Urinary bladder (tissue), 4 donors: ENCODE data around the gene ETF1. TPM values are rescaled to one million over a fixed set of nuclear protein-coding genes. Genes with fewer than 3 reads are reported as not detected.
"Not testable (repeated sequence)": the region's sequence is repeated elsewhere in the genome, so short reads cannot be mapped to it uniquely, and the experiment has no call there.

Experiments
- DNase-seq: peaks from one replicate; pipeline ENCODE4 v3.0.0-alpha.2; 2015; ENCODE audit errors: extremely low spot score
- H3K27ac ChIP-seq: one replicate; pipeline ENCODE4 v1.5.1; 2013; ENCODE audit warnings: low read depth, mild to moderate bottlenecking, moderate library complexity
- H3K36me3 ChIP-seq: one replicate; pipeline ENCODE4 v1.6.1; 2013; ENCODE audit warnings: mild to moderate bottlenecking, moderate library complexity; ENCODE audit not compliant: insufficient read depth
- H3K4me1 ChIP-seq: one replicate; pipeline ENCODE4 v1.6.1; 2013; ENCODE audit warnings: mild to moderate bottlenecking, moderate library complexity; ENCODE audit not compliant: insufficient read depth
- H3K4me3 ChIP-seq: one replicate; pipeline ENCODE4 v1.5.1; 2013; ENCODE audit warnings: low read depth, low read length
- WGBS: extraction: QIAGEN DNeasy Blood & Tissue Kit; methylation state at CpG from one replicate; pipeline ENCODE4 v1.1.7; 2013; 5-methylcytosine and 5-hydroxymethylcytosine counted together
- polyA plus RNA-seq: library from polyadenylated mRNA; stranded (reverse); fragments of 200-250 nt; gene quantifications from one replicate; pipeline ENCODE4 v1.2.3, GENCODE V29; 2013
- total RNA-seq: library from RNA; depleted of rRNA; stranded (reverse); fragments of >200 nt; gene quantifications from one replicate; pipeline ENCODE4 v1.2.3, GENCODE V29; 2014
- donor health status: healthy with polysubstance abuse.
- donor health status: healthy.

ETF1 gene
- total and polyA plus RNA-seq, 2 donors, result 62.0 to 66.3 TPM

DNA sequence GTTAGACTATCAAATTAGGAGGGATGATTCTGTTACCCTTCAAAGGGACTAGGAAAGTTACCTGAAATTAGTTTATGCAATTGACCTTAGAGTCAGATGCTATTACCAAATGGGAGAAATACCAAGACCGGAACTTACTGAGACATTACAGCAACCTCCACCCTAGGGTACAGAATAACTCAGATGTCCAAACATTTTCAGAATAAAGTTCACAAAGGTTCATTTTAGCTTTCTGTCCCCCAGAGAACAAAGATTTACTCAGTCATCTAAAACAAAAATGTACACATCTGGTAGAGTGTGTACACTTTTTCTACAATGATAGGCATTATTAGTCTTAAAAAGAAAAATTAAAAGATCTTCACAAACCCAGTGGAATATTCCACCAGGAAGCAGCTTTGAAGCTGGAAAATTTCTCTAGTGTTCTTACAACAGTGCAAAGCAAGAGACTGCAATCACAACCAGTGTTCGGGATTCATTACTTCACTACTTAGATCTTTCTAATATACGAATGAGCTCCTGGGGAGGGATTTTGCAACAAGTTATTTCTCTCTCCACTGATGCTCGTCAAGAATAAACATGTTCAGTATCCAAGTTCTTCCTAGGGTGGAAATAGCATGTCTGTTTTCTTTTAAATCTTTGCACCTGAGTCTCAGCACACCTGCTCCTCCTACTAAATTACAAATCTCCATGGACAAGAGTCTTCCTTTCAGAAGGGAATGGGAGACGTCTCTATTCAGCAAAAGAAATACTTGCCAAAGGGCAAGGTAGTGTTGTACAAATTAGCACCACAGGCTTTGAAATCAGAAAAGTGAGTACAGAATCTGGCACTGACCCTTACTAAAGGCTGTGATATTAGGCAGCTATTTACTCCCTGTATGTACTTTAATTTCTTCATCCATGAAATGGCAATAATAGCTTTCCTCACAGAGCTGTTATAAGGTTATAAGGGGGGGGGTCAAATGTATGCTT lies 8.8 kb downstream of the ETF1 start:
- Histone ChIP-seq H3K4me1 (no peaks in the 10 kb centered on the region), H3K4me3 (no peak overlapping the region), H3K27ac (no peak overlapping the region), H3K36me3 (no peaks in the 10 kb centered on the region)
- no peak for DNase-seq
- 86% methylated on average over 5 of the region's 5 CpGs for WGBS

DNA sequence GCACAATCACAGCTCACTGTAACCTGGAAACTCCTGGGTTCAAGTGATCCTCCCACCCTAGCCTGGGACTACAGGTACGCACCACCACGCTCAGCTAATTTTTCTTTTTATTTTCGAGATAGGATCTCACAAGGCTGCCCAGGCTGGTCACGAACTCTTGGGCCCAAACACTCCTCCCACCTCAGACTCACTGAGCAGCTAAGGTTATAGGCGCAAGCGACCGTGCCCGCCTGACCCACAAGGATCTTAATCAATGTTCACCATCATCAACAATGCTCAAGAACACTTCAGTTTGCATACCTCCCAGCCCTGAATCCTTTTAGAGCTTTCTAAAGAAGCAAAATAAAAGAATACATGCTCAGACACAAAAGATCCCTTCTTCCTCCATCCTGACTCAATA lies 13.2 kb downstream of the ETF1 start:
- H3K36me3 ChIP-seq, result no peaks in the 10 kb centered on the region
- H3K4me1 ChIP-seq, result no peaks in the 10 kb centered on the region
- no peak overlapping the region for H3K4me3 ChIP-seq
- no peak for DNase-seq
- H3K27ac ChIP-seq, result no peak overlapping the region
- WGBS, result 92% methylated on average over 8 of the region's 8 CpGs

DNA sequence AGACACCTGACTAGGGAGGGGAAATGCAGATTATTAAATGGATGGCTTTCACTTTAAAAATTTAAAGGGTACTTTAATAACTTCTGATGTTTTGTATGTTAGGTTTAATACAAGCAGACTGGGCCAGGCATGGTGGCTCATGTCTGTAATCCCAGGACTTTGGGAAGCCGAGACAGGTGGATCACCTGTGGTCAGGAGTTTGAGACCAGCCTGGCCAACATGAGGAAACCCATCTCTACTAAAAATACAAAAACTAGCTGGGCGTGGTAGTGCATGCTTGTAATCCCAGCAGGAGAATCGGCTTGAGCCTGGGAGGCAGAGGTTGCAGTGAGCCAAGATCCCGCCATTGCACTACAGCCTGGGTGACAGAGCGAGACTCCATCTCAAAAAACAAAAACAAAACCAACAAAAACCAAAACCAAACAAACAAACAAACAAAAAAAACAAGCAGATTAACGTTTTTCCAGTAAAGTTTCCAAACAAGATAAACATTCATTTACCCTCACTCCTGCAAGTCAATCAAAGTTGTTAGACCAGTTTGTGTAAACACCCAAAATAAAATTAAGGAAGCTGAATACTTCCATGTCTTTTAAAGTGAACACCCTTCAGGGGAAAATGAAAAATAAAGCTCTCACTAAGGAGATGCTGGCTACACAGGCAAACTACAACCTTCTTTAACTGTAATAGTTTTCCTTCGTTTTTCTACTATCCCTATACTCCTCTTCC lies 14.1 kb downstream of the ETF1 start:
- WGBS, result 78% methylated on average over 7 of the region's 7 CpGs

GRCh38 chr5:138528208-138528607 lies 14.8 kb downstream of the ETF1 start:
- Histone ChIP-seq H3K27ac (no peak overlapping the region), H3K36me3 (no peaks in the 10 kb centered on the region), H3K4me1 (no peaks in the 10 kb centered on the region), H3K4me3 (no peak overlapping the region)
- 69% methylated on average over 1 of the region's 1 CpG for WGBS
- DNase-seq, result no peak

More for the DNA sequence above, 14.1 kb downstream of the ETF1 start:
- DNase-seq, result no peak
- Histone ChIP-seq H3K27ac (no peak overlapping the region), H3K4me1 (no peaks in the 10 kb centered on the region), H3K4me3 (no peak overlapping the region), H3K36me3 (no peaks in the 10 kb centered on the region)

GRCh38 chr5:138527170-138527569 lies 15.9 kb downstream of the ETF1 start:
- WGBS, result 51% methylated on average over 1 of the region's 1 CpG
- Histone ChIP-seq H3K4me1 (no peaks in the 10 kb centered on the region), H3K27ac (no peak overlapping the region), H3K36me3 (no peaks in the 10 kb centered on the region), H3K4me3 (no peak overlapping the region)
- DNase-seq, result no peak

DNA sequence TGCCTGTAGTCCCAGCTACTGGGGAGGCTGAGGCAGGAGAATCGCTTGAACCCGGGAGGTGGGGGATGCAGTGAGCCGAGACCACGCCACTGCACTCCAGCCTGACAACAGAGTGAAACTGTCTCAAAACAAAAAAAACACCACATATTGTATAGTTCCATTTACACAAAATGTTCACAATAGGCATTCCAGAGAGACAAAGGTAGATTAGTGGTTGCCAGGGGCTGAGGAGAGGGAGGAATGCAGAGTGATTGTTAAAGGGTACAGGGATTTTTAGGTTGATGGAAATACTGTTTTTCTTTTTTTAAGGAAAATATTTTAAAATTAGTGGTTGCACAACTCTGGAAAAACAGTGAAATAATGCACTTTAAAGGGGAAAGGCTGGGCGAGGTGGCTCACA lies 19.6 kb downstream of the ETF1 start:
- no peaks in the 10 kb centered on the region for H3K4me1 ChIP-seq
- peaks cover 1% of the 10 kb centered on the region for H3K36me3 ChIP-seq
- 97% methylated on average over 5 of the region's 5 CpGs for WGBS
- H3K4me3 ChIP-seq, result no peak overlapping the region
- H3K27ac ChIP-seq, result no peak overlapping the region
- no peak for DNase-seq

DNA sequence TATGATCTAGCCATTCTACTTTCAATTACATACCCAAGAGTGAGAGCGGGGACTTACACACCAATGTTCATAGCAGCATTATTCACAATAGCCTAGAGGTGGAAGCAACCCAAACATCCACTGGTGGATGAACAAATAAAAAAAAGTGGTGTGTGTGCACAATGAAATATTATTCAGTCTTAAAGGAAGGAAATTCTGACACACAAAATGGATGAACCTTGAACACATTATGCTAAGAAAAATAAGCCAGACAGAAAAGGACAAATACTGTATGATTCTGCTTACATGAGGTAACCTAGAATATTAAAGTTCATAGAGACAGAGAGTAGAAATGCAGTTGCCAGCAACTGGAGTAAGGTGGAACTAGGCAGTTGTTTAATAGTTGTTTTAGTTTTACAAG lies 22.1 kb downstream of the ETF1 start:
- DNase-seq, result no peak
- Histone ChIP-seq H3K36me3 (peaks cover 5% of the 10 kb centered on the region), H3K4me1 (no peaks in the 10 kb centered on the region), H3K4me3 (no peak overlapping the region), H3K27ac (no peak overlapping the region)
- 98% methylated on average over 1 of the region's 1 CpG for WGBS

DNA sequence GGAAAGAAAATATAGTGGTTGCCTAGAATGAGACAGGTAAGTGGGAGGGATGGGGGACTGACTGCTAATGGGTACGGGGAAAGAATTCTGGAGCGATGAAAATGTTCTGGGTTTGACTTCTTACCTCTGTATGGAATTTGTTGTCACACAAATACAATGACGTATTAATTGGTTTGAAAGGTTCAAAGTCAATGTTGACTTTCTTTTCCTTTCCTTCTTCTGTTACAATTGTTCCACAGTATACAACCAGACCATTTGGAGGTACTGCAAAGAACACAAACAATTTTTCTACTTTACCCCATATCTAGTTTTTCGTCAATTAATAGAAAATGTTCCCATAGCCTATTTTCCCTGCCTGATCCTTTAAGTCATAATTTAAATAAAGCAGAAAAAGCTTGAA lies 25.6 kb downstream of the ETF1 start:
- no peak overlapping the region for H3K27ac ChIP-seq
- peaks cover 7% of the 10 kb centered on the region for H3K36me3 ChIP-seq
- no peak for DNase-seq
- no peak overlapping the region for H3K4me3 ChIP-seq
- WGBS, result 96% methylated on average over 4 of the region's 4 CpGs
- no peaks in the 10 kb centered on the region for H3K4me1 ChIP-seq

- WGBS, result 86% methylated on average over 3 of the region's 3 CpGs
- no peak for DNase-seq
- Histone ChIP-seq H3K4me1 (no peaks in the 10 kb centered on the region), H3K36me3 (peaks cover 9% of the 10 kb centered on the region), H3K27ac (no peak overlapping the region), H3K4me3 (no peak overlapping the region)
These were observed 27.3 kb downstream of the ETF1 start for GRCh38 chr5:138515556-138516245.

- H3K4me1 ChIP-seq, result no peaks in the 10 kb centered on the region
- no peak overlapping the region for H3K27ac ChIP-seq
- peaks cover 9% of the 10 kb centered on the region for H3K36me3 ChIP-seq
- 100% methylated on average over 1 of the region's 1 CpG for WGBS
- no peak for DNase-seq
- no peak overlapping the region for H3K4me3 ChIP-seq
These were observed 29.0 kb downstream of the ETF1 start for GRCh38 chr5:138514021-138514420.

- peaks cover 5% of the 10 kb centered on the region for H3K36me3 ChIP-seq
These were observed 34.1 kb downstream of the ETF1 start for GRCh38 chr5:138508958-138509357.

GRCh38 chr5:138507485-138507884 lies 35.6 kb downstream of the ETF1 start:
- not testable (repeated sequence) for H3K4me1 ChIP-seq, H3K4me3 ChIP-seq, H3K27ac ChIP-seq, H3K36me3 ChIP-seq, DNase-seq
- 85% methylated on average over 8 of the region's 8 CpGs for WGBS

More at GRCh38 chr5:138508958-138509357, 34.1 kb downstream of the ETF1 start:
- no peak overlapping the region for H3K4me3 ChIP-seq
- H3K27ac ChIP-seq, result no peak overlapping the region
- no peaks in the 10 kb centered on the region for H3K4me1 ChIP-seq
- no peak for DNase-seq
- 55% methylated on average over 3 of the region's 3 CpGs for WGBS

DNA sequence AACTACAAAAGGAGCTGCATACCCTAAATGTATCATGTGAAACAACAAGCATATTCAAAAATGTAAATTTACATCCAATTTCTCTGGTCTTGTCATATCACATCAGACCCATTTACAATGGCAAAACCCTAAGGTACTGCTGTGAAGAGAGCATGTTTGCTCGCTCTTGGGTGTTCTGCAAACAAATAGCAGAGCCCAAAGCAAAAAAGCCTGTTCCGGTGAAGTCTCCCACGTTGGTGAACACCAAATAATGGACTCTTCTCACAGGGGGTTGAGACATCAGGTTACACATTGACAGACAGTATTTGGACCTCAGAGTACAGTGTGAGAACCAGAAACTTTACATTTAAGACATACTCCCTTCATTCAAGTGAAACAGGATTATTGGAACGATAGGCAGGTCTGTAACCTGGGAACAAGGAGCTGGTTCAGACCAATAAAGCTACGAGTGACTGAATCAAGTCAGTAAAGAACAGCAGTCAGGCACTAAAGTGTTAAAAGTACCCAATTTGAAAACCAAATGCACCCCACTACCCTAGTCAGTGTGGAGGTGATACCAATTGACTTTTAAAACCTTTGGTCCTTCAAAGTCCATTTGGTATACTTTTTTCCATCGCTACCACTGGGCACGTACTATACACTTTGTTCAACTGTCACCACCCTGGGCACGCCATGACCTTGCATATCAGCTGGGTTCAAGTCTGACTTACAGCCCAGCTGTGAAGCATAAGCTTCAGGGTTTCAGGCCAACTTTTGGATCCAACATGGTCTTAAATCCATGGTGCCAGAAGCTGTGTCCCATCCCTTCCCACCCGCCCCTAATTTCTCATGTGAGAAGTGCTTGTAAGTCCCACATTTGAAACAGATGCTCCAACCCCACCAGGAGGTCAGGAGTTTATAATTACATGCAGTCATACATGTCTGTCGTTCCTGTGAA lies 36.4 kb downstream of the ETF1 start:
- H3K4me3 ChIP-seq, result no peak overlapping the region
- 80% methylated on average over 10 of the region's 10 CpGs for WGBS
- no peaks in the 10 kb centered on the region for H3K4me1 ChIP-seq
- H3K27ac ChIP-seq, result no peak overlapping the region
- no peak for DNase-seq
- H3K36me3 ChIP-seq, result peaks cover 1% of the 10 kb centered on the region
